ENCODE results near the gene RFWD3.

RFWD3 gene

GRCh38 chr16:74578433-74578832 is 88.2 kb downstream of the RFWD3 start:
- DNase-seq, result no peak

GRCh38 chr16:74577882-74578366 is 88.8 kb downstream of the RFWD3 start:
- no peak for DNase-seq

- no peak for DNase-seq
Measured at GRCh38 chr16:74575807-74576643, 90.7 kb downstream of the RFWD3 start.

GRCh38 chr16:74575175-74575806 is 91.4 kb downstream of the RFWD3 start:
- DNase-seq, result no peak

GRCh38 chr16:74574146-74574545 is 92.5 kb downstream of the RFWD3 start:
- no peak for DNase-seq

GRCh38 chr16:74573622-74574021 is 93.1 kb downstream of the RFWD3 start:
- DNase-seq, result no peak

All from NCI-H446 (cell line).